K562 (cell line): ENCODE measurements around the gene SLC3A2. TPM values are rescaled to one million over a fixed set of nuclear protein-coding genes. Genes with fewer than 3 reads are reported as not detected.

Experiments used
- ARID1B ChIP-seq: fragments of 450-650 bp; IDR thresholded peaks from 2 replicates; pipeline ENCODE4 v1.6.1; 2016; ENCODE audit warnings: antibody characterized with exemption, mild to moderate bottlenecking, inconsistent platforms
- BCOR ChIP-seq: fragments of 450-650 bp; IDR thresholded peaks from 2 replicates; pipeline ENCODE4 v1.6.1; 2016
- ESRRA ChIP-seq: fragments of 450-650 bp; IDR thresholded peaks from 2 replicates; pipeline ENCODE4 v1.6.1; 2014; ENCODE audit warnings: low read depth, mild to moderate bottlenecking, moderate library complexity, borderline replicate concordance
- FOSL1 ChIP-seq: fragments of 200-800 bp; sonication (Bioruptor generic); conservative IDR thresholded peaks from 2 replicates; pipeline ENCODE4 v1.6.1; 2016; ENCODE audit warnings: missing genetic modification characterization, missing compliant biosample characterization
- HEY1 ChIP-seq: fragments of 250-450 bp; sonication (Bioruptor Pico); IDR thresholded peaks from 2 replicates; pipeline ENCODE4 v1.5.0; 2020; ENCODE audit warnings: mild to moderate bottlenecking, moderate library complexity, borderline replicate concordance
- HMGXB4 ChIP-seq: sonication (generic); formaldehyde crosslinking; IDR thresholded peaks from 2 replicates; pipeline ENCODE4 v1.8.1; 2023; ENCODE audit warnings: mild to moderate bottlenecking, missing genetic modification reagents
- HNRNPK ChIP-seq: fragments of 200-400 bp; formaldehyde crosslinking; IDR thresholded peaks from one replicate; pipeline ENCODE4 v1.6.1; 2018; ENCODE audit warnings: mild to moderate bottlenecking, low read depth, low read length; ENCODE audit not compliant: poor library complexity, severe bottlenecking
- MAFG ChIP-seq: fragments of 450-650 bp; conservative IDR thresholded peaks from 2 replicates; pipeline ENCODE4 v1.6.1; 2016; ENCODE audit warnings: missing genetic modification characterization, missing compliant biosample characterization
- MCM5 ChIP-seq: fragments of 450-650 bp; IDR thresholded peaks from 2 replicates; pipeline ENCODE4 v1.6.1; 2016; ENCODE audit warnings: low read depth
- MTF1 ChIP-seq: fragments of 250-450 bp; sonication (Bioruptor Pico); IDR thresholded peaks from 2 replicates; pipeline ENCODE4 v1.9.0; 2021; ENCODE audit warnings: moderate library complexity, mild to moderate bottlenecking, inconsistent platforms, borderline replicate concordance
- NFIC ChIP-seq: fragments of 450-650 bp; IDR thresholded peaks from 2 replicates; pipeline ENCODE4 v1.6.1; 2017; ENCODE audit warnings: mild to moderate bottlenecking, inconsistent platforms
- RHOXF2B ChIP-seq: fragments of 250-450 bp; sonication (Bioruptor Pico); conservative IDR thresholded peaks from 2 replicates; pipeline ENCODE4 v1.5.1; 2021
- ZFP91 ChIP-seq: sonication (generic); formaldehyde crosslinking; IDR thresholded peaks from 2 replicates; pipeline ENCODE4 v1.8.0; 2022; ENCODE audit warnings: mild to moderate bottlenecking, missing genetic modification reagents
- ZKSCAN1 ChIP-seq: fragments of 150-350 bp; IDR thresholded peaks from 2 replicates; pipeline ENCODE4 v1.6.1; 2016; ENCODE audit warnings: low read depth, low read length
- ZNF311 ChIP-seq: fragments of 250-450 bp; sonication (Bioruptor Pico); IDR thresholded peaks from 2 replicates; pipeline ENCODE4 v1.4.0; 2020; ENCODE audit warnings: mild to moderate bottlenecking, moderate library complexity
- ZNF830 ChIP-seq: fragments of 250-450 bp; sonication (Bioruptor Pico); IDR thresholded peaks from 2 replicates; pipeline ENCODE4 v1.5.0; 2021; ENCODE audit warnings: mild to moderate bottlenecking
- polyA plus RNA-seq, 8 experiments: library from polyadenylated mRNA; depleted of rRNA in 4 of 8; stranded (reverse) in 5 of 8; unstranded in 3 of 8; fragments of >200 nt; fragmentation: Nextera tagmentation in 2 of 8; fragmentation: Illumina TruSeq in 1 of 8; extraction: Ambion mirVana in 2 of 8; extraction: Trizol in 1 of 8; gene quantifications; 2 replicates each; pipeline versions ENCODE4 v1.2.1 to v1.2.3, GENCODE V29; 2011 to 2014; ENCODE audit warnings: inconsistent platforms in 1 of 8, missing spikeins in 1 of 8
- total RNA-seq, 7 experiments: library from RNA; depleted of rRNA in 6 of 7; stranded (reverse); fragments of >200 nt in 6 of 7; fragmentation: Illumina TruSeq in 2 of 7; extraction: Trizol in 2 of 7; gene quantifications; 2 replicates each; pipeline versions ENCODE4 v1.2.1 to v1.2.3, GENCODE V29; 2011 to 2021; ENCODE audit warnings: low replicate concordance in 1 of 7
- TF ChIP-seq, protein P1 (sequence below): IDR thresholded peaks from 2 replicates; pipeline ENCODE4 v1.6.1; 2016; ENCODE audit warnings: missing genetic modification characterization, missing compliant biosample characterization
- TF ChIP-seq, protein P2 (sequence below): fragments of 250-450 bp; sonication (Bioruptor Pico); IDR thresholded peaks from 2 replicates; pipeline ENCODE4 v1.4.0; 2020; ENCODE audit warnings: mild to moderate bottlenecking

SLC3A2 gene
- total and polyA plus RNA-seq, 9 of the 15 experiments (the other 6 are each of a cell fraction or from before 2014, with no cell fraction given) = 20.0 to 296 (median 214) TPM

DNA sequence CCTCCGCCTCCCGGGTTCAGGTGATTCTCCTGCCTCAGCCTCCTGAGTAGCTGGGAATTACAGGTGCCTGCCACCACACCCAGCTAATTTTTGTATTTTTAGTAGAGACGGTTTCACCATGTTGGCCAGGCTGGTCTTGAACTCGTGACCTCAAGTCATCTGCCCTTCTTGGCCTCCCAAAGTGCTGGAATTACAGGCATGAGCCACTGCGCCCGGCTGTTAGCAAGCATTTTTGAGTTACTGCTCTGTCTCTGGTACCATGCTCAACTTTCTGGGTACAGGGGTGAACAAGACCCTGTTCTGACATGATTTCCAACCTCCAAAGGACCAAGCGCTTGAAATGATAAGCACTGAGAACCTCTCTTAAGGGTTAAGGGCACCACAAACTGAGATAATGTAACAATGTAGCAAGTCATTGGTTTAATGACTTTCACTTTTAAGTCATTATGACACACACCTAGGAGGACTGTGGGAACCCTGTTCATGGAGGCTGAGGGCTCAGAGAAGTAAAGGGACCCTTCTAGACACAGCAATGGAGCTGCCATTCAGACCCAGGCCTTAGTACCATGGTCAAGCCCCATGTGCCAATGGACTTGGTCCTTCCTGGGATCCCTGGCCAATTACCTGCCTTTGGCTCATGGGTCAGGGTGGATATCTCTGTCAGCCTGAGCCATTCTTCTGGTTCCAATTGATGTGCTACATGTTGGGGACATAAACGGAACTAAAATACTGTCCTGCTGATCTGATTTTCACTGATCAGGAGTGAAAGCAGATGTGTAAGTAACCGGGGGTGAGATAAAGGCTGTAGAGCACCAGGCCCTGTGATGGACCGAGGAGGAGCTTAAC is 11.6 kb downstream of the SLC3A2 start (continued):
- TF ChIP-seq HMGXB4 (CRISPR knock-in tag) (no peak), BCOR (peak; percentile 58; the same call in 1 of the 2 replicates), RHOXF2B (no peak), ARID1B (peak; percentile 71), FOSL1 (tag) (0 out of 2 replicates have a peak, but pooled peaks have one; percentile 36), MAFG (tag) (peak; percentile 80), ZNF830 (no peak), ZNF311 (CRISPR knock-in tag) (no peak), HEY1 (CRISPR knock-in tag) (no peak), ESRRA (no peak; the same call in 1 of the 2 replicates), MCM5 (no peak), MTF1 (CRISPR knock-in tag) (no peak), NFIC (no peak), ZKSCAN1 (no peak), ZFP91 (no peak), HNRNPK (no peak)
- TF ChIP-seq, protein P1, sequence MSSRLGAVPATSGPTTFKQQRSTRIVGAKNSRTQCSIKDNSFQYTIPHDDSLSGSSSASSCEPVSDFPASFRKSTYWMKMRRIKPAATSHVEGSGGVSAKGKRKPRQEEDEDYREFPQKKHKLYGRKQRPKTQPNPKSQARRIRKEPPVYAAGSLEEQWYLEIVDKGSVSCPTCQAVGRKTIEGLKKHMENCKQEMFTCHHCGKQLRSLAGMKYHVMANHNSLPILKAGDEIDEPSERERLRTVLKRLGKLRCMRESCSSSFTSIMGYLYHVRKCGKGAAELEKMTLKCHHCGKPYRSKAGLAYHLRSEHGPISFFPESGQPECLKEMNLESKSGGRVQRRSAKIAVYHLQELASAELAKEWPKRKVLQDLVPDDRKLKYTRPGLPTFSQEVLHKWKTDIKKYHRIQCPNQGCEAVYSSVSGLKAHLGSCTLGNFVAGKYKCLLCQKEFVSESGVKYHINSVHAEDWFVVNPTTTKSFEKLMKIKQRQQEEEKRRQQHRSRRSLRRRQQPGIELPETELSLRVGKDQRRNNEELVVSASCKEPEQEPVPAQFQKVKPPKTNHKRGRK = no peak
- TF ChIP-seq, protein P2, sequence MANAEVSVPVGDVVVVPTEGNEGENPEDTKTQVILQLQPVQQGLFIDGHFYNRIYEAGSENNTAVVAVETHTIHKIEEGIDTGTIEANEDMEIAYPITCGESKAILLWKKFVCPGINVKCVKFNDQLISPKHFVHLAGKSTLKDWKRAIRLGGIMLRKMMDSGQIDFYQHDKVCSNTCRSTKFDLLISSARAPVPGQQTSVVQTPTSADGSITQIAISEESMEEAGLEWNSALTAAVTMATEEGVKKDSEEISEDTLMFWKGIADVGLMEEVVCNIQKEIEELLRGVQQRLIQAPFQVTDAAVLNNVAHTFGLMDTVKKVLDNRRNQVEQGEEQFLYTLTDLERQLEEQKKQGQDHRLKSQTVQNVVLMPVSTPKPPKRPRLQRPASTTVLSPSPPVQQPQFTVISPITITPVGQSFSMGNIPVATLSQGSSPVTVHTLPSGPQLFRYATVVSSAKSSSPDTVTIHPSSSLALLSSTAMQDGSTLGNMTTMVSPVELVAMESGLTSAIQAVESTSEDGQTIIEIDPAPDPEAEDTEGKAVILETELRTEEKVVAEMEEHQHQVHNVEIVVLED (CRISPR knock-in tag) = no peak
